Peyer's patch (tissue), 4 donors: ENCODE measurements around the gene THOC6. TPM values are rescaled to one million over a fixed set of nuclear protein-coding genes. Genes with fewer than 3 reads are reported as not detected.

Source experiments
- DNase-seq, 3 donors: peaks; one replicate each; pipeline ENCODE4 v3.0.0-alpha.2; 2017 to 2019
- H3K27ac ChIP-seq, 4 donors: fragments of 200-600 bp; sonication (generic); one replicate each; pipeline ENCODE4 v1.5.1; 2016 to 2019
- H3K27me3 ChIP-seq, 2 donors: fragments of 200-600 bp; sonication (generic); one replicate each; pipeline ENCODE4 v1.5.1; 2019
- H3K36me3 ChIP-seq, 3 donors: fragments of 200-600 bp; sonication (generic); one replicate each; pipeline ENCODE4 v1.5.1; 2016 to 2019
- H3K4me1 ChIP-seq, 4 donors: fragments of 200-600 bp; sonication (generic); one replicate each; pipeline ENCODE4 v1.5.1; 2016 to 2019
- H3K4me3 ChIP-seq, 4 donors: fragments of 200-600 bp; sonication (generic); 1 replicate in 3 of 4; 2 replicates in 1 of 4; pipeline ENCODE4 v1.5.1; 2016 to 2019; ENCODE audit warnings: mild to moderate bottlenecking in 1 of 4
- H3K9me3 ChIP-seq, 4 donors: fragments of 200-600 bp; sonication (generic); one replicate each; pipeline ENCODE4 v1.5.1; 2016 to 2019; ENCODE audit warnings: mild to moderate bottlenecking in 1 of 4
- CTCF ChIP-seq, 6 experiments: fragments of 450-650 bp in 4 of 6; fragments of 200-600 bp in 2 of 6; sonication (generic) in 1 of 6; IDR thresholded peaks; one replicate each; pipeline ENCODE4 v1.5.1; 2017 to 2019; ENCODE audit warnings: antibody characterized with exemption in 6 of 6, mild to moderate bottlenecking in 3 of 6, moderate library complexity in 1 of 6
- POLR2A ChIP-seq, 2 donors: fragments of 450-650 bp; IDR thresholded peaks; one replicate each; pipeline ENCODE4 v1.5.1; 2017; ENCODE audit warnings: antibody characterized with exemption in 2 of 2, mild to moderate bottlenecking in 2 of 2, moderate library complexity in 2 of 2
- total RNA-seq, 4 donors: library from RNA; depleted of rRNA; stranded (reverse); fragments of >200 nt; gene quantifications; one replicate each; pipeline ENCODE4 v1.1.0, GENCODE V29; 2016

Gene THOC6
- total RNA-seq, 4 donors from 2014 or later = 9.6 to 64.4 (median 27.1) TPM

- Histone ChIP-seq H3K4me1 (peaks cover 0 to 5% (median 2%) of the 10 kb centered on the region in 4 donors), H3K36me3 (no peaks in the 10 kb centered on the region), H3K4me3 (no peak overlapping the region), H3K27me3 (no peaks in the 10 kb centered on the region), H3K9me3 (no peaks in the 10 kb centered on the region), H3K27ac (no peak overlapping the region)
- no peak for TF ChIP-seq CTCF (IDR thresholded peaks at IDR 0.05)
- TF ChIP-seq POLR2A (IDR thresholded peaks at IDR 0.05) = no peak
- DNase-seq = no peak
Measured at GRCh38 chr16:2987286-2987685, 36.5 kb upstream of the THOC6 start.

- Histone ChIP-seq H3K4me1 (peaks cover 0 to 5% (median 2%) of the 10 kb centered on the region in 4 donors), H3K4me3 (no peak overlapping the region), H3K36me3 (no peaks in the 10 kb centered on the region), H3K9me3 (no peaks in the 10 kb centered on the region), H3K27me3 (no peaks in the 10 kb centered on the region), H3K27ac (no peak overlapping the region)
- no peak for DNase-seq
- TF ChIP-seq POLR2A (IDR thresholded peaks at IDR 0.05) = no peak
- no peak for TF ChIP-seq CTCF (IDR thresholded peaks at IDR 0.05)
Measured at GRCh38 chr16:2987833-2988232, 36.0 kb upstream of the THOC6 start.

GRCh38 chr16:2988590-2989099 lies 35.2 kb upstream of the THOC6 start:
- Histone ChIP-seq H3K4me1 (peaks cover 0 to 5% (median 1%) of the 10 kb centered on the region in 4 donors), H3K27me3 (no peaks in the 10 kb centered on the region), H3K9me3 (no peaks in the 10 kb centered on the region), H3K4me3 (no peak overlapping the region), H3K36me3 (no peaks in the 10 kb centered on the region), H3K27ac (no peak overlapping the region)
- TF ChIP-seq CTCF (IDR thresholded peaks at IDR 0.05) (no peak), POLR2A (IDR thresholded peaks at IDR 0.05) (no peak)
- no peak for DNase-seq

GRCh38 chr16:2990891-2991290 lies 32.9 kb upstream of the THOC6 start:
- H3K36me3 ChIP-seq = no peaks in the 10 kb centered on the region
- H3K27me3 ChIP-seq = no peaks in the 10 kb centered on the region
- TF ChIP-seq POLR2A (IDR thresholded peaks at IDR 0.05) (no peak), CTCF (IDR thresholded peaks at IDR 0.05) (no peak)
- no peak for DNase-seq
- H3K27ac ChIP-seq = no peak overlapping the region
- no peak overlapping the region for H3K4me3 ChIP-seq
- no peaks in the 10 kb centered on the region for H3K9me3 ChIP-seq
- no peaks in the 10 kb centered on the region for H3K4me1 ChIP-seq

GRCh38 chr16:2991566-2992261 lies 32.1 kb upstream of the THOC6 start:
- H3K4me3 ChIP-seq = no peak overlapping the region
- DNase-seq = no peak
- TF ChIP-seq POLR2A (IDR thresholded peaks at IDR 0.05) (no peak), CTCF (IDR thresholded peaks at IDR 0.05) (no peak)

More at GRCh38 chr16:2991566-2992261, 32.1 kb upstream of the THOC6 start:
- no peaks in the 10 kb centered on the region for H3K9me3 ChIP-seq
- H3K36me3 ChIP-seq = no peaks in the 10 kb centered on the region
- H3K27me3 ChIP-seq = no peaks in the 10 kb centered on the region
- H3K4me1 ChIP-seq = no peaks in the 10 kb centered on the region
- no peak overlapping the region for H3K27ac ChIP-seq
